CD4-positive, alpha-beta memory T cell (primary cell): ENCODE data around the gene SPECC1. TPM values are rescaled to one million over a fixed set of nuclear protein-coding genes. Genes with fewer than 3 reads are reported as not detected.

Experiments
- CTCF ChIA-PET: fragments of 350-600 bp; sonication (Branson Sonifier 250); formaldehyde crosslinking; loops from one replicate; lab custom pipeline; 2021; ENCODE audit warnings: inconsistent platforms; ENCODE audit not compliant: partially characterized antibody; lab: Charles Lee
- POLR2A ChIA-PET: fragments of 350-600 bp; sonication (Branson Sonifier 250); formaldehyde crosslinking; loops from one replicate; lab custom pipeline; 2021; ENCODE audit not compliant: partially characterized antibody; lab: Charles Lee
- DNase-seq, 5 donors: peaks; one replicate each; pipeline versions ENCODE4 v3.0.0 to v3.0.0-alpha.2; 2020 to 2022; ENCODE audit warnings: mixed read lengths in 1 of 5
- H3K27ac ChIP-seq: one replicate; pipeline ENCODE4 v1.7.0; 2013; ENCODE audit warnings: low read depth, low read length
- H3K27me3 ChIP-seq: 2 replicates; pipeline ENCODE4 v1.7.0; 2013; ENCODE audit warnings: mild to moderate bottlenecking, low read length, moderate library complexity; ENCODE audit not compliant: insufficient read depth
- H3K36me3 ChIP-seq: 2 replicates; pipeline ENCODE4 v1.7.0; 2013; ENCODE audit warnings: mild to moderate bottlenecking, low read length, moderate library complexity; ENCODE audit not compliant: insufficient read depth
- H3K4me1 ChIP-seq: 2 replicates; pipeline ENCODE4 v1.7.0; 2013; ENCODE audit warnings: mild to moderate bottlenecking, low read length, moderate library complexity; ENCODE audit not compliant: insufficient read depth
- H3K4me3 ChIP-seq, 2 donors: one replicate each; pipeline ENCODE4 v1.7.0; 2013; ENCODE audit warnings: low read length in 2 of 2, mild to moderate bottlenecking in 1 of 2
- H3K9me3 ChIP-seq, 2 donors: one replicate each; pipeline ENCODE4 v1.7.0; 2013; ENCODE audit warnings: low read length in 2 of 2, control low read depth in 1 of 2; ENCODE audit not compliant: control insufficient read depth in 1 of 2
- H3K27ac Mint-ChIP-seq, 7 donors: one replicate each; pipeline ENCODE4 v1.8.0; 2020 to 2021; ENCODE audit warnings: mixed read lengths in 7 of 7, mild to moderate bottlenecking in 6 of 7, inconsistent platforms in 3 of 7, moderate library complexity in 3 of 7
- H3K27me3 Mint-ChIP-seq, 2 donors: one replicate each; pipeline ENCODE4 v1.8.0; 2020 to 2021; ENCODE audit warnings: mixed read lengths in 2 of 2
- H3K36me3 Mint-ChIP-seq, 2 donors: one replicate each; pipeline ENCODE4 v1.8.0; 2020 to 2021; ENCODE audit warnings: mixed read lengths in 2 of 2, inconsistent platforms in 1 of 2, mild to moderate bottlenecking in 1 of 2
- H3K4me1 Mint-ChIP-seq, 4 donors: one replicate each; pipeline ENCODE4 v1.8.0; 2020 to 2021; ENCODE audit warnings: mixed read lengths in 4 of 4, mild to moderate bottlenecking in 1 of 4
- H3K4me3 Mint-ChIP-seq, 8 donors: one replicate each; pipeline ENCODE4 v1.8.0; 2020 to 2021; ENCODE audit warnings: mixed read lengths in 8 of 8, mild to moderate bottlenecking in 7 of 8, moderate library complexity in 6 of 8, inconsistent platforms in 3 of 8
- H3K9me3 Mint-ChIP-seq, 8 donors: one replicate each; pipeline ENCODE4 v1.8.0; 2020 to 2021; ENCODE audit warnings: mixed read lengths in 8 of 8, mild to moderate bottlenecking in 5 of 8, inconsistent platforms in 3 of 8, moderate library complexity in 1 of 8
- intact Hi-C: fragments of 100-400 bp; cut with micrococcal nuclease; formaldehyde crosslinking; loops from one replicate; pipeline ENCODE4 v1.15.1; 2023
- polyA plus RNA-seq, 2 donors: library from polyadenylated mRNA; unstranded; fragments of 300-500 nt; fragmentation: Illumina TruSeq; gene quantifications; one replicate each; pipeline ENCODE4 v1.2.3, GENCODE V29; 2021
- total RNA-seq, 2 experiments: library from RNA; stranded (reverse); gene quantifications; one replicate each; pipeline ENCODE4 v1.2.3, GENCODE V29; 2021

The SPECC1 gene
- total and polyA plus RNA-seq, 4 experiments from 2014 or later = 1.7 to 13.4 (median 8.7) TPM

DNA sequence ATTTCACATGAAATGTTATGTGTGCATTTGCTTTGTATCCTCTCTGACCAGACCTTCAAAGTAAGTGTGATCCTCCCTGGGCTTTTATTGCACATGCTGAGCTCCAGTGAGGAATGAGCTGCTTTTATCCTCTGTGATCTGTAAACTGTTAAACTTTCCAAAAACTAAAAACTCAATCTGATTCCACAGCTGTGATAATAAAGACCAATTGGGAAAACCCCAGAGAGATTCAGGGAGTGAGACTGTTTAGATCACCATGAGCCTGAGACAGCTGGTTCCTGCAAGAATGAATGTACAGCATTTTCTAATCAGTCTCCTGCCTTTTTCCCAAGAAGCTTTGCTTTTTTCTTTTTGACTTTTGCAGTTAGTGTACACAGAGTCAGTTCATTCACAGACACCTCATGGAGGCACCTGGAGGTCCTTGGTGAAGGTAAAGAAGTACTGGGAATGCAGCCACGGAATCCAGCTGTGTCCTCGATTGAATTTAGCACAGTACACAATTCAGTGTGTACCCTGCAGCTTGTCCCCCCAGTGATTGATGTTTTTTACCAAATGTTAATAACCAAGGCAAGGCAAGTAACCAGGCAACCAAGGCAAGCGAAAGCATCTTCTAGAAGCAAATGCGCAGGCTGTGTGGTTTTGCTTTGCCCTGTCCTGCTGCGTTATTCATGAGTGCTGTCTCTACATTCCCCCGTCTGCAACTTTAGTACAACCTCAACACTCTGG lies 275.6 kb downstream of the SPECC1 start:
- Mint-ChIP-seq H3K36me3 (peaks cover 0 to 3% of the 10 kb centered on the region in 2 donors), H3K4me3 (no peak overlapping the region), H3K4me1 (peaks cover 9 to 25% (median 9%) of the 10 kb centered on the region in 4 donors), H3K27me3 (no peaks in the 10 kb centered on the region), H3K9me3 (no peaks in the 10 kb centered on the region), H3K27ac (no peak overlapping the region)
- Histone ChIP-seq H3K36me3 (no peaks in the 10 kb centered on the region), H3K9me3 (no peaks in the 10 kb centered on the region), H3K27ac (no peak overlapping the region), H3K4me1 (peaks cover 4% of the 10 kb centered on the region), H3K27me3 (no peaks in the 10 kb centered on the region), H3K4me3 (no peak overlapping the region)
- DNase-seq = no peak
- intact Hi-C loops = no loop called here
- ChIA-PET POLR2A (no interaction called here), CTCF (no interaction called here)

DNA sequence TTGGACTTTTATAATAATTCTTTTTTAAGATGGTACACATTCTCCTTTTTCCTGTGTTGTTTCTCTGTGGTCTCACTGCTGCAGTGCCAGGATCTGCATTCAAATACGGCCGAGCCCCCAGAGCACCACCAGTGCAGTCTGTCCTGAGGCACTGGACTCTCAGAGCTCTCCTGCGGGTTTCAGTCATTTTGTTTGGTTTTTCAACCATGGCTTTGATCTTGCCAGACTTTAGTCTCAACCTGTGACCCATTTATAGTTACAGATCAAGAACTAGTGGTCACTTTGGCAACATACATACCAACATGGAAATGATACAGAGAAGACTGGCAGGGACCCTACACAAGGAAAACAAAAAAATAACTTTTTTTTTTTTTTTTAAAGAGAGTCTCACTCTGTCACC lies 280.8 kb downstream of the SPECC1 start:
- Histone ChIP-seq H3K4me3 (no peak overlapping the region), H3K36me3 (no peaks in the 10 kb centered on the region), H3K27ac (no peak overlapping the region), H3K4me1 (no peaks in the 10 kb centered on the region), H3K9me3 (no peaks in the 10 kb centered on the region), H3K27me3 (no peaks in the 10 kb centered on the region)
- Mint-ChIP-seq H3K4me3 (no peak overlapping the region), H3K4me1 (peaks cover 0 to 2% (median under 1%) of the 10 kb centered on the region in 4 donors), H3K9me3 (peaks cover 0 to 2% (median 0%) of the 10 kb centered on the region in 8 donors), H3K27me3 (peaks cover 0 to 2% of the 10 kb centered on the region in 2 donors), H3K36me3 (peaks cover 0 to 3% of the 10 kb centered on the region in 2 donors), H3K27ac (no peak overlapping the region)
- CTCF ChIA-PET = interaction anchor here (0.7 kb wide), 1 partner anchor 26 kb away, joined by 4 read pairs; no protein-coding TSS in a partner anchor
- no peak for DNase-seq
- intact Hi-C loops = no loop called here
- POLR2A ChIA-PET = no interaction called here

DNA sequence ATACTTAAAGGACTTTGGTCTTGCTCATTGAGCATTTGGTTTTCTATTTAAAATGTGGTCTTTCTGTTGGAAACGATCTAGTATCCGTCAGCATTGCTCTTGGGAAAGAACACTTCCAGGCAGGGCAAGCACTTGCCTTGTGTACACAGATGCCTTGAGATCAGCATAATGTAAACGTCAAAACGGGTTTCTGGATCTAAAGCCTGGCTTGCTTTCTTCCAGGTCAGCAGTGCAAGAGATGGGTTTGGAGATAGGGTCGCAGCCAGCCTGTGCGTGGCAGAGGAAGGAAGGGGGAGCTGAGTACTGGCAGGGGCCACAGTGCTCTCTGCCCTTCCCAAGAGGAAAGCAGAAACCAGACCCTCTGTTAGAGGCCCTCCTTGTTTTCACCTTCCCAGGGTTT lies 282.7 kb downstream of the SPECC1 start:
- Mint-ChIP-seq H3K27me3 (peaks cover 0 to 2% of the 10 kb centered on the region in 2 donors), H3K27ac (no peak overlapping the region), H3K4me1 (peaks cover 0 to 2% (median under 1%) of the 10 kb centered on the region in 4 donors), H3K36me3 (peaks cover 1 to 3% of the 10 kb centered on the region in 2 donors), H3K9me3 (peaks cover 0 to 3% (median 0%) of the 10 kb centered on the region in 8 donors), H3K4me3 (no peak overlapping the region)
- ChIA-PET POLR2A (no interaction called here), CTCF (no interaction called here)
- intact Hi-C loops = no loop called here
- Histone ChIP-seq H3K9me3 (no peaks in the 10 kb centered on the region), H3K27me3 (no peaks in the 10 kb centered on the region), H3K4me3 (no peak overlapping the region), H3K4me1 (no peaks in the 10 kb centered on the region), H3K27ac (no peak overlapping the region), H3K36me3 (no peaks in the 10 kb centered on the region)
- no peak for DNase-seq

DNA sequence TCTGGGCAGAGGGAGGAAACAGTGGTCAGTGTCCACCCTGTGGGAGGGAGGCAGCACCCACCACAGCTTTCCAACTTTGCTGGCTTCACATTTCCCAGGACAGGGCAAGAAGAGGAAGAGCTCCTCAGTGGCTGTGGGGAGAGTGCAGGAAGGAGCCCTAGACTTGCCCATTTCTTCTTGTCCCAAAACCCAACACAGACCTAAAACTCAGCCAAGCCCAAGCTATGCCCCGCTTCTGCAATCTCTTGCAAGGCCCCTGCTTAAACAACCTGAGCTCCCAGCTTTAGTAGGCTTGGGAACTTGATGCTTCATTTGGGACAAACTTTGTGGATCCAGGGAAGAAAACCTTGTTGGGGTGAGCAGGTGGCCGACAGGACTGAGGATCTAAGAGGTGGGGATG lies 284.3 kb downstream of the SPECC1 start:
- Histone ChIP-seq H3K9me3 (no peaks in the 10 kb centered on the region), H3K36me3 (no peaks in the 10 kb centered on the region), H3K4me1 (no peaks in the 10 kb centered on the region), H3K27ac (no peak overlapping the region), H3K4me3 (no peak overlapping the region), H3K27me3 (no peaks in the 10 kb centered on the region)
- H3K27me3 Mint-ChIP-seq = peaks cover 0 to 2% of the 10 kb centered on the region in 2 donors
- ChIA-PET CTCF (no interaction called here), POLR2A (no interaction called here)
- no peaks in the 10 kb centered on the region for H3K4me1 Mint-ChIP-seq
- peaks cover 3 to 5% of the 10 kb centered on the region in 2 donors for H3K36me3 Mint-ChIP-seq
- no peak overlapping the region for H3K27ac Mint-ChIP-seq
- no peak for DNase-seq
- no peak overlapping the region for H3K4me3 Mint-ChIP-seq
- H3K9me3 Mint-ChIP-seq = peaks cover 0 to 3% (median 0%) of the 10 kb centered on the region in 8 donors
- intact Hi-C loops = no loop called here

DNA sequence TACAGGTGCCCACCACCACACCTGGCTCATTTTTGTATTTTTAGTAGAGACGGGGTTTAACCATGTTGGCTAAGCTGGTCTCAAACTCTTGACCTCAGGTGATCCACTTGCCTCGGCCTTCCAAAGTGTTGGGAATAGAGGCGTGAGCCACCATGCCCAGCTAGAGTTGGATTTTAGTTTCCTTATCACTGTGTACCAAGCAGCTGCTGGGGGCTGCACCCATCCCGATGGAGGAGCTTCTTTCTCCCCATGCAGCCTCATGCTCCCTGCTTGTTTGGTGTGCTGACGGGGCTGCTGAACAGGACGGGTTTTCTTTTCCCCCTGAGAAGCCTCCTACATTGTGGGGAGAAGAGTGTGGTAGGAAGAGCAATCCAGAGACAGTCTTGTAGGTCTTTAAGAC lies 285.0 kb downstream of the SPECC1 start:
- Histone ChIP-seq H3K27me3 (no peaks in the 10 kb centered on the region), H3K4me1 (no peaks in the 10 kb centered on the region), H3K9me3 (no peaks in the 10 kb centered on the region), H3K36me3 (no peaks in the 10 kb centered on the region), H3K4me3 (no peak overlapping the region), H3K27ac (no peak overlapping the region)
- peaks cover 5% of the 10 kb centered on the region in 2 donors for H3K36me3 Mint-ChIP-seq
- no peak for DNase-seq
- CTCF ChIA-PET = no interaction called here
- POLR2A ChIA-PET = no interaction called here
- H3K4me1 Mint-ChIP-seq = no peaks in the 10 kb centered on the region
- no peak overlapping the region for H3K4me3 Mint-ChIP-seq
- intact Hi-C loops = no loop called here
- H3K27me3 Mint-ChIP-seq = peaks cover 0 to 2% of the 10 kb centered on the region in 2 donors
- H3K9me3 Mint-ChIP-seq = peaks cover 0 to 3% (median 0%) of the 10 kb centered on the region in 8 donors
- no peak overlapping the region for H3K27ac Mint-ChIP-seq

DNA sequence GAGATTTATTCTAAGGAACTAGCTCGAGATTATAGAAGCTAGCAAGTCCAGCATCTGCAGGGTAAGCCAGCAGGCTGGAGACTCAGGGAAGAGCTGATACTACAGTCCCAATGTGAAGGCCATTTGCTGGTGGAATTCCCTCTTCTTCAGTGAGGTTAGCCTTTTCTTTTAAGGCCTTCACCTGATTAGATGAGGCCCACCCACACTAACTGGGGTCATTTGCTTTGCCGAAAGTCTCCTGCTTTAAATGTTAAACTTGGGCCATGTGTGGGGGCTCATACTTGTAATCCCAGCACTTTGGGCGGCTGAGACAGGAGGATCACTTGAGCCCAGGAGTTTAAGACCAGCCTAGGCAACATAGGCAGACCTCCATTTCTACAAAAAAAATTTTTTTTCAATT lies 289.9 kb downstream of the SPECC1 start:
- Histone ChIP-seq H3K36me3 (no peaks in the 10 kb centered on the region), H3K27ac (no peak overlapping the region), H3K27me3 (no peaks in the 10 kb centered on the region), H3K9me3 (no peaks in the 10 kb centered on the region), H3K4me3 (no peak overlapping the region), H3K4me1 (no peaks in the 10 kb centered on the region)
- H3K36me3 Mint-ChIP-seq = peaks cover 5 to 6% of the 10 kb centered on the region in 2 donors
- ChIA-PET CTCF (no interaction called here), POLR2A (no interaction called here)
- H3K4me3 Mint-ChIP-seq = no peak overlapping the region
- no peaks in the 10 kb centered on the region for H3K27me3 Mint-ChIP-seq
- DNase-seq = no peak
- intact Hi-C loops = no loop called here
- no peak overlapping the region for H3K27ac Mint-ChIP-seq
- H3K4me1 Mint-ChIP-seq = no peaks in the 10 kb centered on the region
- peaks cover 0 to 3% (median 0%) of the 10 kb centered on the region in 8 donors for H3K9me3 Mint-ChIP-seq

DNA sequence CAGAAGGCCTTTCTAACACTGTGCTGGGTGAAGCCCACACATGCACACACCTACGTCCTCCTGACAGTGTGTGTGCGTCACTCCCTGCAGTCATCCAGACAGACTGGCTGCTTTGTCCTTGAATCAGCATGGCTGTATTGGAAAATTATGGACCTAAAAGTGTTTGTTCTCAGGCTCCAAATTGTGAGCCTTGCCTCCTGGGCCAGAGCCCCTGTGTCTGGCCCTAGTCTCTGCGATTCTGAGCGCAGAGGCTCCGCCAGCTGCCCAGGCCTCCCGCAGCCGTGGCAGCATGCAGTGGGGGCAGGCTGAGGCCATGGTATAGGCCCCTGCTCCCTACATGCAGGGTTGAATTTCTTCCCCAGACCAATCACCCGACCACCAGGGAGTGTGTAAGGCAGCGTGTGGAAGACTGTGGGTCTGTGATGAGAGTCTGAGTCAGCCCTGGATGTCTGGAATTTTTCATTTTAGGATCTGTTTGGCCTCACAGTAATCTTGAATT lies 291.3 kb downstream of the SPECC1 start:
- no peaks in the 10 kb centered on the region for H3K27me3 ChIP-seq
- intact Hi-C loops = no loop called here
- no peak overlapping the region for H3K27ac Mint-ChIP-seq
- no peak for DNase-seq
- H3K9me3 ChIP-seq = no peaks in the 10 kb centered on the region
- no peaks in the 10 kb centered on the region for H3K4me1 Mint-ChIP-seq
- H3K9me3 Mint-ChIP-seq = peaks cover 0 to 5% (median under 1%) of the 10 kb centered on the region in 8 donors
- no peaks in the 10 kb centered on the region for H3K27me3 Mint-ChIP-seq
- H3K36me3 ChIP-seq = no peaks in the 10 kb centered on the region
- ChIA-PET CTCF (no interaction called here), POLR2A (no interaction called here)
- no peaks in the 10 kb centered on the region for H3K4me1 ChIP-seq
- H3K4me3 Mint-ChIP-seq = no peak overlapping the region
- no peak overlapping the region for H3K27ac ChIP-seq
- no peak overlapping the region for H3K4me3 ChIP-seq
- H3K36me3 Mint-ChIP-seq = peaks cover 14% of the 10 kb centered on the region in 2 donors
